Calu3 (cell line): ENCODE measurements around the gene CSNK1A1L. TPM values are rescaled to one million over a fixed set of nuclear protein-coding genes. Genes with fewer than 3 reads are reported as not detected.

Source experiments
- BruUV-seq: library from RNA; stranded (reverse); fragments of 400-500 nt; replicated peaks from 2 replicates; lab custom pipeline; 2021; lab: Mats Ljungman, UMichigan
- CTCF ChIA-PET: fragments of 300-600 bp; sonication (Branson Sonifier 250); formaldehyde crosslinking; loops from one replicate; lab custom pipeline; 2022; ENCODE audit warnings: antibody characterized with exemption; lab: Charles Lee
- DNase-seq: peaks from one replicate; pipeline ENCODE4 v3.0.0; 2022
- H3K27ac Mint-ChIP-seq: one replicate; pipeline ENCODE4 v1.8.0; 2022; ENCODE audit warnings: mixed read lengths; ENCODE audit not compliant: unreplicated experiment
- H3K27me3 Mint-ChIP-seq: one replicate; pipeline ENCODE4 v1.8.0; 2022; ENCODE audit warnings: mixed read lengths; ENCODE audit not compliant: unreplicated experiment
- H3K36me3 Mint-ChIP-seq: one replicate; pipeline ENCODE4 v1.8.0; 2022; ENCODE audit warnings: mild to moderate bottlenecking, moderate library complexity, mixed read lengths; ENCODE audit not compliant: insufficient read depth, unreplicated experiment
- H3K4me1 Mint-ChIP-seq: one replicate; pipeline ENCODE4 v1.8.0; 2022; ENCODE audit warnings: mild to moderate bottlenecking, low read depth, mixed read lengths; ENCODE audit not compliant: unreplicated experiment
- H3K4me3 Mint-ChIP-seq: one replicate; pipeline ENCODE4 v1.8.0; 2022; ENCODE audit warnings: mild to moderate bottlenecking, low read depth, moderate library complexity, mixed read lengths; ENCODE audit not compliant: unreplicated experiment
- H3K9me3 Mint-ChIP-seq: one replicate; pipeline ENCODE4 v1.8.0; 2022; ENCODE audit warnings: low read depth, mixed read lengths; ENCODE audit not compliant: unreplicated experiment
- CTCF ChIP-seq: fragments of 200-600 bp; IDR thresholded peaks from one replicate; pipeline ENCODE4 v1.8.0; 2022; ENCODE audit warnings: antibody characterized with exemption; ENCODE audit not compliant: unreplicated experiment
- intact Hi-C: fragments of 100-400 bp; cut with micrococcal nuclease; formaldehyde crosslinking; loops from one replicate; pipeline ENCODE4 v1.10.0; 2022; ENCODE audit not compliant: unreplicated experiment
- total RNA-seq: library from RNA; stranded (reverse); gene quantifications from 2 replicates; pipeline ENCODE4 v1.2.3, GENCODE V29; 2022

Gene CSNK1A1L
- total RNA-seq, 1 experiment from 2014 or later: not detected

GRCh38 chr13:37138169-37138568 is 32.7 kb upstream of the CSNK1A1L start:
- H3K4me1 Mint-ChIP-seq: no peaks in the 10 kb centered on the region
- H3K9me3 Mint-ChIP-seq: peaks cover 3% of the 10 kb centered on the region
- no peak overlapping the region for H3K27ac Mint-ChIP-seq
- H3K36me3 Mint-ChIP-seq: no peaks in the 10 kb centered on the region
- BruUV-seq: no TSS peak
- intact Hi-C loops: no loop called here
- TF ChIP-seq CTCF: no peak
- CTCF ChIA-PET: no interaction called here
- no peaks in the 10 kb centered on the region for H3K27me3 Mint-ChIP-seq
- no peak for DNase-seq
- no peak overlapping the region for H3K4me3 Mint-ChIP-seq

GRCh38 chr13:37136633-37137032 is 31.2 kb upstream of the CSNK1A1L start:
- no peak for TF ChIP-seq CTCF
- H3K27me3 Mint-ChIP-seq: no peaks in the 10 kb centered on the region
- H3K36me3 Mint-ChIP-seq: no peaks in the 10 kb centered on the region
- CTCF ChIA-PET: interaction anchor here (0.7 kb wide), 1 partner anchor 1634 kb away, joined by 3 read pairs; no protein-coding TSS in a partner anchor
- intact Hi-C loops: no loop called here
- no peak overlapping the region for H3K27ac Mint-ChIP-seq
- H3K4me3 Mint-ChIP-seq: no peak overlapping the region
- no TSS peak for BruUV-seq
- no peaks in the 10 kb centered on the region for H3K4me1 Mint-ChIP-seq
- peaks cover 3% of the 10 kb centered on the region for H3K9me3 Mint-ChIP-seq
- DNase-seq: no peak

- DNase-seq: no peak
- TF ChIP-seq CTCF: no peak
- CTCF ChIA-PET: interaction anchor here (0.7 kb wide), 1 partner anchor 1633 kb away, joined by 3 read pairs; no protein-coding TSS in a partner anchor
- peaks cover 3% of the 10 kb centered on the region for H3K9me3 Mint-ChIP-seq
- H3K4me3 Mint-ChIP-seq: no peak overlapping the region
- no peaks in the 10 kb centered on the region for H3K27me3 Mint-ChIP-seq
- no peaks in the 10 kb centered on the region for H3K4me1 Mint-ChIP-seq
- H3K27ac Mint-ChIP-seq: no peak overlapping the region
- intact Hi-C loops: no loop called here
- H3K36me3 Mint-ChIP-seq: no peaks in the 10 kb centered on the region
- no TSS peak for BruUV-seq
These were observed 30.7 kb upstream of the CSNK1A1L start for GRCh38 chr13:37136187-37136586.

- H3K4me1 Mint-ChIP-seq: no peaks in the 10 kb centered on the region
- peaks cover 3% of the 10 kb centered on the region for H3K9me3 Mint-ChIP-seq
- intact Hi-C loops: no loop called here
- BruUV-seq: no TSS peak
- no peak overlapping the region for H3K4me3 Mint-ChIP-seq
- no peaks in the 10 kb centered on the region for H3K36me3 Mint-ChIP-seq
- H3K27ac Mint-ChIP-seq: no peak overlapping the region
- no peaks in the 10 kb centered on the region for H3K27me3 Mint-ChIP-seq
- TF ChIP-seq CTCF: no peak
- no peak for DNase-seq
- CTCF ChIA-PET: no interaction called here
These were observed 29.1 kb upstream of the CSNK1A1L start for GRCh38 chr13:37134411-37135041.
